Measurements from ENCODE around the gene PRMT2.

PRMT2 gene

GRCh38 chr21:46639489-46640386, 4.3 kb downstream of the PRMT2 start:
- peak in 1 of 56 donors; percentile 7 for DNase-seq

GRCh38 chr21:46641656-46642055, 6.2 kb downstream of the PRMT2 start:
- no peak for DNase-seq

- no peak for DNase-seq
These were observed 8.1 kb downstream of the PRMT2 start for GRCh38 chr21:46643379-46644177.

- DNase-seq = no peak
These were observed 10.4 kb downstream of the PRMT2 start for GRCh38 chr21:46645840-46646239.

GRCh38 chr21:46646541-46647154, 11.2 kb downstream of the PRMT2 start:
- no peak for DNase-seq

- DNase-seq = no peak
These were observed 13.1 kb downstream of the PRMT2 start for GRCh38 chr21:46648539-46648938.

- DNase-seq = no peak
These were observed 13.9 kb downstream of the PRMT2 start for GRCh38 chr21:46649356-46649755.

GRCh38 chr21:46650476-46651098, 15.1 kb downstream of the PRMT2 start:
- no peak for DNase-seq

- no peak for DNase-seq
These were observed 15.6 kb downstream of the PRMT2 start for GRCh38 chr21:46651121-46651520.

GRCh38 chr21:46655230-46655629, 19.8 kb downstream of the PRMT2 start:
- no peak for DNase-seq

GRCh38 chr21:46656820-46657219, 21.3 kb downstream of the PRMT2 start:
- DNase-seq = no peak

GRCh38 chr21:46660505-46660904, 25.0 kb downstream of the PRMT2 start:
- no peak for DNase-seq

- DNase-seq = peak in 42 of 56 donors; percentile 9 to 81 (median 45)
These were observed 25.7 kb downstream of the PRMT2 start for GRCh38 chr21:46661211-46661625.

- DNase-seq = no peak
These were observed 26.3 kb downstream of the PRMT2 start for GRCh38 chr21:46661642-46662366.

GRCh38 chr21:46662367-46662654, 26.8 kb downstream of the PRMT2 start:
- DNase-seq = no peak

GRCh38 chr21:46662765-46663500, 27.5 kb downstream of the PRMT2 start:
- DNase-seq = no peak

GRCh38 chr21:46663754-46664153, 28.3 kb downstream of the PRMT2 start:
- DNase-seq = no peak

- DNase-seq = no peak
These were observed 29.0 kb downstream of the PRMT2 start for GRCh38 chr21:46664316-46664995.

GRCh38 chr21:46665566-46665965, 30.1 kb downstream of the PRMT2 start:
- DNase-seq = no peak

All from amygdala (tissue), 56 donors.